ENCODE data around the gene SLC2A4.

The SLC2A4 gene

DNA sequence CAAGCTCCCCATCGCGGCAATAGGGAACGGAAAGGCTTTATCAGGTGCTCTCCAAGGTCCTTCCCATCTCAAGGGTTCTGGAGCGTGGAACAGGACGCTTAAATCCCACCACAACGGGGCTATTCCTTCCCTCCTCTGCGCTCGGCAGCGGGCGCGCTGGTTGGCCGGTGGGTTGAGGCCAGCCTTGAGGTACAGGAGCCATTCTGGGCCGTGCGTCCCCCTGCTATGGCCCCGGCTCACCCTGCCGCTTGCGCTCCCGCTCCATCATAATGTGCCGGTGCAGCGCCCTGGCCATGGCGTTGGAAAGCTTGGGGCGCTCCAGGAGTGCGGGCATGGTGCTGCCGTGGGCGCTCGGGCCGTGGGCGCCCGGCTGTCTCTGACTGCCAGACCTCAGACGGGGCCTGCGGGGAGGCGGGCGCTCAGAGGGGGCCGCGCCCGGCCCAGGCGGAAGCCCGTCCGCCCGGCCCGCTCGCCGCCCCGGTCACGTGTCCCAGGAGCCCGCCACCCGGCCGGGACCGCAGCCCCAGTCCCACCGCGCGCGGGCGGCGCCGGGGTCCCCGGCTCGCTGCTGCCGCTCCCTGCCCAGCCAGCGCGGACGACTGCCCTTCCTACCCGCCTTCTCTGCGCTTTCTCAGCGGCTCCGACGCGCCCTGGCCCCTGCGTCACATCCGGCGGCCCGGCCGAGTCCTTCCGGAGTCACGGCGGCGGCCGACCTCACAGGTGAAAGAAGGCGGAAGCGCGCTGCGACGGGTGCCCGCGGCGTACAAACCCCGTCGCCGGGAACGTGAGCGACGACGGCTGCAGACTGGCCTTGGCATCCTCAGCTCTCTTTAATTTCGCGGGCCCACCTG lies 33.4 kb downstream of the SLC2A4 start, which contains the start of gene GPS2:
Gene GPS2 (minus strand): TSS at position 642 of the 851 bp plus-strand sequence. CDS start 308 bp downstream, at position 334.
- peak within 1 kb of the TSS; percentile 76 to 98 (median 92) for H3K27ac ChIP-seq
- H3K4me3 ChIP-seq = peak within 1 kb of the TSS; percentile 50 to 92 (median 82)

DNA sequence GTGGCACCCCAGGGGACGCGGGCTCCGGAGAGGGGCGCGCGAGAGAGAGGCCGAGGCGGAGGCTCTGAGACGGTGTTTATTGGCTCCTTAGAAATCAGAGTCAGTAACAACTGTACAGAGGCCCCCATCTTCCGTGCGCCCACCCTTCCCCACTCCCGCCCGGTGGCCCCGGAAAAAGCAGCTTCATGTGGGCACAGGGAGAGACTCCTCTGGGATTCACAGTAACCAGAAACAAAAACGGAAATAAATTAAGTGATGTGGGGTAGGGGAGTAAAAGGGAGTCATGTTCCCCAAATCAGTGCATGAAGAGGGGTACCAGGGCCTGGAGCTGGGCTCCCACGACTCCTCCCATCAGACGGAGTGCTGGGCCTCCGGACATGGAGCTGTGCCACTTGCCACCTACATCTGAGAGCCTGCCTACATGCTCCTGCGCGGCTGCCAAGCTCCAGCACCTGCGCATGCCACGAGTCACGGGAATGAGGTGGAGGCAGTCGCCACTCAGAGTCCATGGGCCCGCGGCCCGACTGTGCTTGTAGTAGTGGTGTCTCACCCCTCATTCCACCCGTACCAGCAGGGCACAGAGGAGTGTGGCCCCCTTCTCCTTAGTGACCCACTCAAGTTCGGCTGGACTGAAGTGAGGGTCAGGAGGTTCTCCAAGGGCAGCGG lies 34.2 kb downstream of the SLC2A4 start:
- Histone ChIP-seq H3K27ac (peak overlapping the region; percentile 76 to 98 (median 92)), H3K4me3 (peak overlapping the region; percentile 50 to 92 (median 82))

DNA sequence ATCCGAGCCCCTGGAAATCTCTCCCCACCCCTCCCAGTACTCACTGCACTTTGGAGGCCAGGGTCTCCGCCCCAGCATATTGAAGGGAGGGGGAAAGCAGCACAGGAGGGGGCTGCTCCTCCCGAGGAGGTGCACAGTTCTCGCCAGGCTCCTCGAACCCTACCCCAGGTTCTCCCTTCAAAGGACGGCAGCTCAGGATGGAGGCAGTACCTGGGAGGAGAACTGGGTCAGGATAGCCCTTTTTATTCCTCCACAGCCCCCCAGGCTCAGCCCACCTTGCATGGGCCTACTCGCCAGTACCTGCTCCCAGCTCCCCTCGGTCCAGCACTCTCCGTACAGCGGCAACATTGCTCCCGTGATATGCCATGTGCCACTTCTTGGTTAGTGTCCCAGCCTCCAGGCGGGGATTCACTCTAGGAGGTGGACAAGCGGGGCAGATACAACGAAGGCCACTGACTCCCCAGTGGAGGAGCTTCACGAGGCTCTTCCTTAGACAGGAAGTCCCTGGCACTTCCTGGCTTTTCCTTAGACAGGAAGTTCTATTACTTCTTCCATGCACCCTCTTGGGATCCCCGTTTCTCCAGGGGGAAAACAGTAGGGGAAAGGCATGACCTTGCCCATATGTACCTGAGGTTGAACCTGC lies 35.8 kb downstream of the SLC2A4 start:
- Histone ChIP-seq H3K27ac (peak overlapping the region in 1 of 21 experiments; percentile 38), H3K4me3 (no peak overlapping the region)

DNA sequence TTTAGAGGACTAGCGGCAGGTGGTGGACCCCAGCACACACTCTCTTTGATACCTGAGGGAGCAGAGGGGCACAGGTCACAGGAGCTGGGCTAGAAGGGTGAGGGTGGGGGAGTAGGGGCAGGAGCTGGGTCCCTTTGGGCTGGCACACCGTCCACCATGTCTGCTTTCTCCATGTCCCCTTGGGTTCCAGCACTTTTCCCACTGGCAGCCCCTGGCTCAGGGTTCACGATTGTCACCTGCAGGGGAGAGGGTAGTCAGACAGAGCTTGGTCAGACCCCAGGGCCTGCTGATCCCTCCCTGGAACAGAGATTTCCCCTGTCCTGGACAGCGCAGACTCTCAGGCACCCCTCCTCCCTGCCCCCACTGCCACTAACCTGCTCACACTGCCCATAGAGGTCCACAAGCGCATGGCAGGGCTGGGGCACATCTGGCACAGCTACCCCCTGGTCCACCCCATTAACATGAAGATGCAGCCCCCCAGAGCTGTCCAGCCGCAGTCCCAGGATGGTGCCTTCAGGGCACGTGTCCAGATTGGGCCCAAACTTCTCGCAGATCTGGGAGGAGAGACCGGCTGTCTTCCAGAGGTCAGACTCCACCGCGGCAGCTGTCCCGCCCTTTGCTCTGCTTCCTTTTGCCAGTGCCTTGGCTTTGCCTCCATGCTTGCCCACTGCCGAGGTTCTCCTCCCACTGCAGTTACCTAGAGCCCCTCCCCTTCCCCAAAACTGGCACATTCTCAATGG lies 36.8 kb downstream of the SLC2A4 start:
- H3K27ac ChIP-seq = peak overlapping the region in 1 of 21 experiments; percentile 5

DNA sequence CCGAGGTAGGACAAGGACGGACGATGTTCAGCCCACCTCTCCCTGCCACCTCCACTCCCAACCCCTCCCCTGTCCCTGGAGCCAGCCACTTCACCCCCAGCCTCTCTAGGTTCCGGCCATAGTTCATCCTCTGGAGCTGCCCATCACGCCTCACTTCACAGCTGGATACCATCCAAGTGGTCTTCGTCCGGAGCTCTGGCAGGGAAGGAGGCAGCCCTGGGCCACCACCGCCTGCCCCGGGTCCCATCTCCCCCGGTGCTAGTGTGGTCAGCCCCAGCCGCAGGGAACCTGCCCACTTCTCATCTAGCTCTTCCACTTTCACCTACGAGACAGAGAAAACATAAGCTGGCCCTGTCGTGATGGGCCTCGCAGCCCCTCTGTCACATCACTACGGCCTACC lies 39.9 kb downstream of the SLC2A4 start:
- no peak overlapping the region for H3K27ac ChIP-seq

More for the DNA sequence above, 36.8 kb downstream of the SLC2A4 start:
- H3K4me3 ChIP-seq = no peak overlapping the region

DNA sequence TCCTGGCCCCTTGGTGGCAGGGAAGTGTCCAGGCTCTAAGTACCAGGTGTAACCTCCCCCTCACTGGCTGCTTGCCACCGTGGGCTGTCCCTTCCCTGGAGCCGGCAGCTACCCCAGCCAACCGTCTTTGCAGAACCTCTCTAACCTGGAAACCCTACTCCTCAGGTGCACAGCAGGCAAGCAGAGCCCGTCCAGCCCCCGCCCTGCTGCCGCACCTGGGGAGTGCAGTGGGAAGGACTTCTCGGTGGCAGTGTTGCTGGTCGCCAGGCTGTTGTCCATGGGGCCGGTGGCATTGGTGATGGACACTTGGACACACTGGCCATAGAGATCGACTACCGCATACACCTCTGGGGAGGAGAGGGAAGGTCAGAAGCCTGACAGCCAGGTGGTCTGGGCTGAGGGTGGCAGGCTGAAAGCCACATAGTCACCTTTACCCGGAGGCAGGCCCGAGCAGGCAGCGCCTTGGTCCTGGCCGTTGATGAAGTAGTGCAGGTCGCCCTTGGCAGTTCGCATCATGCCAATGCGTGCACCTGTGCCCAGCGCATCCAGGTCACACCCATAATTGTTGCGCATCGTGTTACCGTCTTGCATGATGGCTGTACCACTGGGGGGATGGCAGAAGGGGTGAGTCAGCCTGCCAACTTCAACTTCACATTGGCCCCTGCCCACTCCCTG lies 41.1 kb downstream of the SLC2A4 start:
- Histone ChIP-seq H3K27ac (no peak overlapping the region), H3K4me3 (no peak overlapping the region)

More for the DNA sequence above, 39.9 kb downstream of the SLC2A4 start:
- H3K4me3 ChIP-seq = no peak overlapping the region

DNA sequence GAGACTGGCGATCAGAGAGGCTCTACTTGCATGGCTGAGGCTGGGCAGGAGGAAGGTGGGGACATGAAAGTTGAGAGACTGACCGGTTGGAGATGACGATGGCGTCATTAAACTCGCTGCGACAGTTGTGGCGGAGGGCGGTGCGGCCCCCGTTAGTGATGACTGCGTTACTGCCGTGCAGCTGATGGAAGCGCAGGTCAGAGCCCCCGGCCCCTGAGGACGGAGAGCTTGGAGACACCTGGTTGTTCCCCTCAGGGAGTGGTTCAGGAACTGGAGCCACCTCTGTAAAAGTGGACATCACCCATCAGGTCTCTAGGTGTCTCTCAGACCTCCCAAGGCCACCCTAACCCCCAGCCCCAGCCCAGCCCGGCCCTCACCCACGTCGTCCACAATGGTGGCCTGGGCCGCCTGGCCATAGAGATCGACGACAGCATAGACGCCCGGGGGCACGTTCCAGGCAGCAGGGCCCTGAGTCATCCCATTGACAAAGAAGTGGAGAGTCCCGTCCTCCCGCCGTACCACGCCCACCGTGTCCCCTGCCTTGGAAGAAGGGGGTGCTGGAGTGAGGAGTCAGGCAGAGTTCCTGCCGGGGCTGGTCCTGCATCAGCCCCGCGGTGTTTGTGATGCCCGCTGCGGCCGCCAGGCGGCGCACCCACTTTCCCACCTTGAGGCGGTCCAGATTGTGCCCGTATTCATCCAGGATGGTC lies 42.4 kb downstream of the SLC2A4 start:
- Histone ChIP-seq H3K27ac (no peak overlapping the region), H3K4me3 (no peak overlapping the region)

DNA sequence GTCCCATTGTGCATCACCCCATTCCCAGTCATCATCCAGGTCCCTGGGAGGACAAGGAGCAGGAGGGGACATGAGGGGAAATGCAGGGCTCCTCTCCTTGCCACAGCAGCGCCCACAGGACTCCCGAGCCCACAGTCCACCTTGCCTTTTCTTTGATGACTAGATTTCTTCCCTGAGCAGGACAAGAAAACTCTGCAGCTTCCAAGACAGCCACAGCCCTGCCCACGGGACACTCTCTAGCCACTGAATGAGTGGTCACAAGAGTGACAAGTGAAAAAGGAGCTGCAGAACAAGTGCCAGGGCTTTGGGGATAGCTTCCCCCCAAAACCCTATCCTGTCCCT lies 42.9 kb downstream of the SLC2A4 start:
- Histone ChIP-seq H3K4me3 (no peak overlapping the region), H3K27ac (no peak overlapping the region)

DNA sequence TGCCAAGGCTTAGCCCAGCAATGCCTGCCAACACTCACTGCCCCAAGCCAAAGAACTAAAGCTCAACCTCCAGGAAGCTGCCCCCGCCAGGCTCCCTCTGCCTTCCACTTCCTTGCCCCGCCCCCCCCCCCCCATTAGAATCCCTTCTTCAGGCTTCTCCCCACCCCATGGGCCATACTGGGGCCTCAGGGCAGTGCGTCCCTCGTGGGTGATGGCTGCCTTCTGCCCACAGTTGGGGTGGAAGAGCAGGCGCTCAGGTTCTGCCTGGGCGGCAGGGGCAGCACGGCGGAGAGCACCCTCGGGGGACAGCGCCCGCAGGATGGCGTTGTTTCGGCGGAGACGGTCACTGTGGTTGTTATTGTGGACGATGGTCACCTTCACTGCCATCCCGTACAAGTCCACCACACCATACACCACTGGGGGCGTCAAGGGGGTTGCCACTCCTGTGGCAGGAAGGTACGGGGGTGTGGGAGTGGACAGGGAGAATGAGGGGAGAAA lies 43.6 kb downstream of the SLC2A4 start:
- no peak overlapping the region for H3K27ac ChIP-seq

DNA sequence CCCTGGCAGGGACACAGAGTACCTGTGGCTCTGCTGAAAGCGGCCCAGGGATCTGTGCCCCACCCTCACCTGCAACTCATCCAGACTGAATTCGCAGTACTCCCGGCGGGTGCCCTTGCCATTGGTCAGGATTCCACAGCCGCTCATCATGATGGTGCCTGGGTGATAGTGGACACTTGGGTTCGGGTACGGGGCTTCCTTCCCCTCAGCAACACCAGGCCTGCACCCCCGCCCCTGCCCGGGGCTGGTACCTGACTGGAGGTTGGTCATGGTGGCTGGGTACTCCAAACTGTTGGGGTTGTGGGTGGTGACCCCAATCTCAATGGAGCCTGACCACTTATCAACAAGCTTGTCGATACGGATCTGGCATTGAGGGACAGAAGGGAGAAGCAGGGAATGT lies 44.7 kb downstream of the SLC2A4 start:
- Histone ChIP-seq H3K27ac (no peak overlapping the region), H3K4me3 (no peak overlapping the region)

More for the DNA sequence above, 43.6 kb downstream of the SLC2A4 start:
- H3K4me3 ChIP-seq = no peak overlapping the region

DNA sequence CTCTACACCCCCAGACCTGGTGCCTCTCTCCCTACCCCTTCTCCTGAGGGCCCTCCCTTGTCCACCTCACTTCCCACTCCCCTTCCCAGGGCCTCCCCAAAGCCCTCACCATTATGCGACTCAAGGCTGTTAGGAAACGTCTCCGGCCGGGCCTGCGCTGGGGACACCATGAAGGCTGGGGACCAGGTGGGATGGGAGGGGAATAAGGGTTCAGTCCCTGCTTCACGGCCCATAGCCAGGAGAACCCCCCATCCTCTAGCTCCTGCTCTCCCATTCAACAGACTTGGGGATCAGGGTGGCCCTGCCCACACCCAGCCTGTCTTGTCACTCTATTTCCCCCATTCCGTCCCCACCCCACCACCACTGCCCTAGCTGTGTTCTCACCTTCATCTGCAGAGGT lies 45.5 kb downstream of the SLC2A4 start:
- H3K27ac ChIP-seq = no peak overlapping the region
- no peak overlapping the region for H3K4me3 ChIP-seq

DNA sequence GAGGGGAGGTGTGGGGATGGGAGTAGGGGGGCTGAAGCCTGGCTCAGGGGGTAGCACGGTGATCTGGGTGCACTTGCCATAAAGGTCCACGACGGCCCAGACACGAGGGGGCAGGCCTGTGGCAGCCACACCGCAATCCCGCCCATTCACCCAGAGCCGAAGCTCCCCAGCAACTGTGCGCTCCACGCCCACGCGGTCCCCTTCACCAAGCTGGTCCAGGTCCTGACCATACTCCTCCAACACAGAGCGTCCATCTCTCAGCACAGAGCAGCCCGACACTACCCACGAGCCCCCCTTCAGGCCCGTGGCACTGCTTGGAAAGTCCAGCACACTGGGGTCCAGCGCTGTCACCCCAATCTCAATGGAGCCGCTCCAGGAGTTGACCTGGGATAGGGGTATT lies 46.0 kb downstream of the SLC2A4 start:
- Histone ChIP-seq H3K27ac (no peak overlapping the region), H3K4me3 (no peak overlapping the region)

DNA sequence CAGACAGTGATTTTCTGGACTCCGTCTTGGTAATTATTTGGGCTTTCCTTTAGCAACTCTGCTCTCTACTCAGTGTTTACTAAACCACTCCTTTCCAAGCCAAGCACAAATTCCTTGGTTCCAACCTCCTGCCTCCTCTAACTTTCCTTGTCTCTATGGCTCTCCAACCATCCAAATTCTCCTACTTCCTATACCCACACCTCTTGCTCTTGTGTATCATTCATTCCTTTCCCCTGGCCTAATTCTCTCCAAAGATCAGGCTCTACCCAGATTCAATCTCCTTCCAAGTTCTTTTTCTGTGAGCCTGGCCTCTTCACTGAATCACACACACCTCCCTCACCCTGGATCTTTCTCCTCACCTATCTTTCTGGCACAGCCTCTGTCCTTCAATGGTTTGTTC lies 46.5 kb downstream of the SLC2A4 start:
- H3K4me3 ChIP-seq = peak overlapping the region in 1 of 7 experiments; percentile 71
- peak overlapping the region in 6 of 21 experiments; percentile 89 to 97 (median 91) for H3K27ac ChIP-seq

DNA sequence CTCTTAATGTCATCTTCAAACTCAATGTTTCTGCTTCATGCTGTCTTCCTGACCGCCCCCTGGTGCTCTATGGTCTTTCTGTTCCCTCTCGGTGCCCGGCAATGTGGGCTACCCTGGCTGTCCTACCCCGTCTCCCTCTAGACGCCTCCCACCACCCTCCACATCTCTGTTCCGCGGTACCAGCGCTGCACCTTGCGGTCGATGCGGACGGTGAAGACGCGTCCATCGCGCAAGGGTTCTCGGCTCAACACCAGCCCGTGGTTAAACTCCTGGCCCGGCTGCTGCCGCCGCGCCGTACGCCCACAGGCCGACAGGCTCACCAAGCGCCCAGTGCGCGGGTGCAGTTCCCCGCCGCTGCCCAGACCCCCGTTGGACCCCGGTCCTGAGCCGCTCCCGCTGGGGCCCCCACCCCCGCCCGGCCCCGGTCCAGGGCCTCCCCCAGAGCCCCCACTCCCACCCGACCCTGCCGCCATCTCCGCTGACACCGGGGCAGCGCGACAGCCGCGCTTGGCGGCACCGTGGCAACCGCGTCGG lies 47.4 kb downstream of the SLC2A4 start, which contains the start of gene NEURL4:
Gene NEURL4 (minus strand): TSS at position 496 of the 534 bp plus-strand sequence. CDS start 23 bp downstream, at position 473.
- Histone ChIP-seq H3K4me3 (peak within 1 kb of the TSS; percentile 57 to 88 (median 74)), H3K27ac (peak within 1 kb of the TSS; percentile 48 to 97 (median 92))

DNA sequence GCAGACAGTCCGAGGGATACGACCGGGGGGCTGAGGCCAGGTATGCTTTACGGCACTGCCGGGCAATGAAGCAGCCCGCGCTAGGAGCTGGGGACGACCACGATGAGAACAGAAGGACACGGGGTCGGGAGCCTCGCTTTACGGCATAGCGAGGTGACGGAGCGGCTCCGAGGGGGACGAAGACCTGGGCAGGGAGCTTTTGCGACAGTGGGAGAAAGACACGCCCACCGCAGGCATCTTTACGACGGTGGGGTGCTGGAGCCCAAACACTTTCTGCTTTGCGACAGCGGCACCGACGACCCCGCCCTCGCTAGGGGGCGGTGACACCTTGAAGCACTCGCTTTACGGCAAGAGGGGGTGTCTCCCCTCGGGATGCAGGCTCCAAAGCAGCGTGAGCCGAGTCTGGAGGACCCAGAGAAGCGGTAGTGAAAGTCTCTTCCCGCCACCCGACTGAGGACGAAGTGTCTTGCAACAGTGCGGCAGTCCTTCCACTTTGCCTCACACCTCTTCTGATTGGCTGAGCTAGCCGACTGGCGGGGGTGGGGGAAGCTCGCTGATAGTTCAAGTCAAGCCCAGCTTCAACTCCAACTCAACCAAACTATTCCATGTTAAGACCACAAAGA lies 48.0 kb downstream of the SLC2A4 start:
- Histone ChIP-seq H3K4me3 (peak overlapping the region; percentile 57 to 88 (median 74)), H3K27ac (peak overlapping the region; percentile 48 to 97 (median 92))

DNA sequence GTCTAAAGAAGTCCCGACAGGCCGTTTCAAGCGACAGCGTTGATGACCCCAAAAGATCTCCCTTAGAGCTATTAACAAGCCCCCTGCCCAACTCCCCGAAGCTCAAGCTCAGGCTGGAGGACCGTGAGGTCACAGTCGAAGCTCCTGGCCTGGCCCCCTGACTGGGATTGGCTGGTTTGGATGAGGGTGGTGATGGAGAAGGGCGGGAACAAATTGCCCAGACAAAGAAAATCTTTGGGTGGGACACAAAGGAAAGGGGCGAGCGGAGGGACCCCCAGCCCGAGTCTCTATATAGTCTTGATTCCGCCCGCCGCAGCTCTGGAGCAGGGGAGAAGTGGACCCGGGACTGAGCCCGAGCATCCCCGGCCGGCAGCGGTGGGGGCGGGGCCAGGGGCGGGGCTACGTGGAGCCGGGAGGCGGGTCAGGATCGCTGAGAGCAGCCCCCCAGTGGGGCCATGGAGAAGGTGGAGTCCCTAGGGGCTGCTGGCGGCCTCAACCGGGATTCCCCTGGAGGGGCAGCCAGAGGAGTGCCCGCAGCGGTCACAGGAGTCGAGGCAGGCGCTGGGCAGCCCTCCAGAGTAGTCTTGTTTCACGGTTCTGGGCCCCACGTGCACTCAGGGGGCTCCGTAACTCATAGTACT lies 48.6 kb downstream of the SLC2A4 start:
- Histone ChIP-seq H3K4me3 (peak overlapping the region; percentile 57 to 88 (median 74)), H3K27ac (peak overlapping the region; percentile 48 to 97 (median 92))

DNA sequence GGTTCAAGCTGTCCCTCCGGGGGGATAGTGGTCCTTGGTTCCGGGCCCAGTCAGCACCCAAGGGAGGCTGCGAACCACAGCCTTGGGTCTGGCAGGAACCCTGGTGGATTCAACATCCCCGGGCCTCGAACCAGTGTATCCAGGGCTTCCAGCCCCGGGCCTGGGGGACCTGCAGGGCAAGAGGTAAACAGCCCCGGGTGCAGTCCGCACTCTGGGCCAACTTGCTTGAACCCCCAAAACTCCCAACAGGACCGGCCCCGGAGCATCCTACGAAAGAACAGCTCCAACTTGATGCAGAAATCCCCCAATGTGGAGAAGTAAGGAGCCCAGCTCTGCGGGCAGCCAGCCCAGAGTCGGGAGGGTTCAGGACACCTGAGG lies 49.1 kb downstream of the SLC2A4 start:
- H3K27ac ChIP-seq = peak overlapping the region in 20 of 21 experiments; percentile 37 to 97 (median 91)
- peak overlapping the region; percentile 57 to 88 (median 74) for H3K4me3 ChIP-seq

Data from skin epidermis (tissue), 12 donors.